Calu3 (cell line): ENCODE measurements around the gene PAPOLA. TPM values are rescaled to one million over a fixed set of nuclear protein-coding genes. Genes with fewer than 3 reads are reported as not detected.

Experiments
- BruUV-seq: library from RNA; stranded (reverse); fragments of 400-500 nt; replicated peaks from 2 replicates; lab custom pipeline; 2021; lab: Mats Ljungman, UMichigan
- CTCF ChIA-PET: fragments of 300-600 bp; sonication (Branson Sonifier 250); formaldehyde crosslinking; loops from one replicate; lab custom pipeline; 2022; ENCODE audit warnings: antibody characterized with exemption; lab: Charles Lee
- DNase-seq: peaks from one replicate; pipeline ENCODE4 v3.0.0; 2022
- H3K27ac Mint-ChIP-seq: one replicate; pipeline ENCODE4 v1.8.0; 2022; ENCODE audit warnings: mixed read lengths; ENCODE audit not compliant: unreplicated experiment
- H3K27me3 Mint-ChIP-seq: one replicate; pipeline ENCODE4 v1.8.0; 2022; ENCODE audit warnings: mixed read lengths; ENCODE audit not compliant: unreplicated experiment
- H3K36me3 Mint-ChIP-seq: one replicate; pipeline ENCODE4 v1.8.0; 2022; ENCODE audit warnings: mild to moderate bottlenecking, moderate library complexity, mixed read lengths; ENCODE audit not compliant: insufficient read depth, unreplicated experiment
- H3K4me1 Mint-ChIP-seq: one replicate; pipeline ENCODE4 v1.8.0; 2022; ENCODE audit warnings: mild to moderate bottlenecking, low read depth, mixed read lengths; ENCODE audit not compliant: unreplicated experiment
- H3K4me3 Mint-ChIP-seq: one replicate; pipeline ENCODE4 v1.8.0; 2022; ENCODE audit warnings: mild to moderate bottlenecking, low read depth, moderate library complexity, mixed read lengths; ENCODE audit not compliant: unreplicated experiment
- H3K9me3 Mint-ChIP-seq: one replicate; pipeline ENCODE4 v1.8.0; 2022; ENCODE audit warnings: low read depth, mixed read lengths; ENCODE audit not compliant: unreplicated experiment
- CTCF ChIP-seq: fragments of 200-600 bp; IDR thresholded peaks from one replicate; pipeline ENCODE4 v1.8.0; 2022; ENCODE audit warnings: antibody characterized with exemption; ENCODE audit not compliant: unreplicated experiment
- intact Hi-C: fragments of 100-400 bp; cut with micrococcal nuclease; formaldehyde crosslinking; loops from one replicate; pipeline ENCODE4 v1.10.0; 2022; ENCODE audit not compliant: unreplicated experiment
- total RNA-seq: library from RNA; stranded (reverse); gene quantifications from 2 replicates; pipeline ENCODE4 v1.2.3, GENCODE V29; 2022

PAPOLA gene
- total RNA-seq, 1 experiment from 2014 or later = 205 TPM

- CTCF ChIA-PET = no interaction called here
- no peak overlapping the region for H3K27ac Mint-ChIP-seq
These were observed 114.1 kb downstream of the PAPOLA start for GRCh38 chr14:96616161-96616721.

More at GRCh38 chr14:96616161-96616721, 114.1 kb downstream of the PAPOLA start:
- BruUV-seq = no TSS peak
- no peak overlapping the region for H3K4me3 Mint-ChIP-seq
- peaks cover 76% of the 10 kb centered on the region for H3K27me3 Mint-ChIP-seq
- no peak for TF ChIP-seq CTCF
- no peaks in the 10 kb centered on the region for H3K4me1 Mint-ChIP-seq
- peaks cover 2% of the 10 kb centered on the region for H3K9me3 Mint-ChIP-seq
- H3K36me3 Mint-ChIP-seq = peaks cover 7% of the 10 kb centered on the region
- no peak for DNase-seq
- intact Hi-C loops = no loop called here

Other genes with a start within 250 kb of the PAPOLA start
- not detected in 2 replicates for gene BDKRB1, start 246.2 kb upstream of the PAPOLA start, total RNA-seq
- gene ATG2B, start 139.0 kb upstream of the PAPOLA start, total RNA-seq = 13.0 and 14.5 TPM in 2 replicates
- gene GSKIP, start 138.9 kb upstream of the PAPOLA start, total RNA-seq = 33.3 and 42.5 TPM in 2 replicates
- 2.4 and 3.3 TPM in 2 replicates for gene AK7, start 110.3 kb upstream of the PAPOLA start, total RNA-seq